Stimulated activated CD8-positive, alpha-beta memory T cell treated with anti-CD3 and anti-CD28 coated beads, Interleukin-15, amount 100 ng/mL, for 48 hours (primary cell): Measurements from ENCODE around the gene ELFN2.
"Not testable (repeated sequence)": the region's sequence is repeated elsewhere in the genome, so short reads cannot be mapped to it uniquely, and the experiment has no call there.

Experiments used
- DNase-seq, 2 donors: peaks; one replicate each; pipeline ENCODE4 v3.0.0-alpha.2; 2020; ENCODE audit warnings: low read depth in 2 of 2

ELFN2 gene

DNA sequence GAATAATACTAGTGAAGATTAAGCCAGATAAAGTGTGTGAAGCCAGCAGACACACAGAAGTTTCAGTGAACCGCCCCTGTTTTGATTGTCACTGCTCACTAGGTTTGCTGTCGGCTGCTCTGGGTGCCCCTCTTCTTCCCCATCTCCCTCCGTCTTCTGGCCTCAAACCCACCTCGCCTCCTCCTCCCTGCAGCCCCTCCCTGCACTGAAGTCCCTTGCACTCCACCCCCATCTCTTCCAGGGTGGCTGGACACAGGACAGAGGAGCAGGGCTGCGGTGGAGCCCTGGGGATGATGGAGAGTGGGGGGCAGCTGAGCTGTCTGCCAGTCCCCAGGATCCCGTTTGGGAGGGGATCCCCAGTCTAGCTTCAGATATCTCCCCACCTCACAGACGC is 91.5 kb downstream of the ELFN2 start:
- no peak for DNase-seq

DNA sequence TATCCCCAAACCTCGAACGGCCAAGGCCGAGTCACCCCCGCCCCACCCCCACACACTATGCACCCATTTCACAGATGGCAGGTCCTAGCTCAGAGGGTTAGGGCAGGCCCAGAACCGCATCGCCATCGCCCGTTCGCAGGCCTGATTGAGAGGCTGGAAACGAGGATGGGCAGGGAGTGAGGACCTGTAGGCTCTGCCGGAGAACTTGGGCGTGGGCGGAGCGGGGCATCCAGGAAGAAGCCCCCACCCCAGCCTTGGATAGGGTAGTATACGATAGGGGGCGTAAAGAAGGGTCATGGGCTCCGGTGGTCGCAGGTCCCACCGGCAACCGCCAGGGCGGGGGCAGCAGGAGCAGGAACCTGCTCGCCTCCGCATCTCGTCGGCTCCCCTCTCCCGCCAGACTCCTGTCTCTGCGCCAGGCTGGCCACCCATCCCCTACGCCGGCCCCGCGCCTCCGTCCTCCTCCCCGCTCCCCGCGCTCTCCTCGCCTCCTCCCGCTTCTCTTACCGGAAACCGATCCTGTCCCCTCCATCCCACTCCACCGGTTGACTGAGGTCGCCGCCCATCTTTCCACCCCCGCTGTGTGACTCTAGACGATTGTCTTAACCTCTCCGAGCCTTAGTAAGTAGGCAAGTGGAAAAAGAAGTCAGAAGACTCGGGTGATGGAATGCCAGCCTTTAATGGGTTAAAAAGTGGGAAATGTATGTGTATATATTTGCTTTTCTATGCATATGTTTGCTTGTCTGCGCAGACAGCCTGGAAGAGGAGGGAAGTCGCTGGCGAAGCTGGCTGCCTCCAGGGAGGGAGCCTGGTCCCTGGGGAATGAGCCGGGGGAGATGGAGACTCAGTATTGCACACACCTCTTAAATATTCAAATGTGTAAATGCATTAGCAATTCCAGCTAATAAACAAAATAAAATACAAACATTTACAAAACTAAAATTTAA is 92.1 kb downstream of the ELFN2 start:
- DNase-seq, result no peak

DNA sequence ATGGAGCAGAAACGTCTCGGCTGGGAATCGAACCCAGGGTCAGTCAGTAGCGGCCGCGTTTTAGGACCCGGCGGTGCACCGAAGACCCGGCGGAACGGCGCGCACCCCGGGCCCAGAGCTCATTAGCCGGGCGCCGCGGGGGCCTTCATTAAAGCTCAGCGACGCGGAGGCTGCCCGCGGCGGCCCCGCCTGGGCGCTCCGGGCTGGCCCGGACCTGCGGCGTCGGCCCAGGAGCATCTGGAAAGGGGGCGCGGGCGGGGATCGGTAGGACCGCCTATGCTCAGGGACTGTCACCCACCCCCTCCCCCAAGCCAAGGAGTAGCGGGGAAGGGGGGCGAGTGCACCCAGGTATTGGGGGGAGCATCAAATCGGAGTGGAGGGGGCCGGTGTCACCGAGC is 92.8 kb downstream of the ELFN2 start:
- no peak for DNase-seq

DNA sequence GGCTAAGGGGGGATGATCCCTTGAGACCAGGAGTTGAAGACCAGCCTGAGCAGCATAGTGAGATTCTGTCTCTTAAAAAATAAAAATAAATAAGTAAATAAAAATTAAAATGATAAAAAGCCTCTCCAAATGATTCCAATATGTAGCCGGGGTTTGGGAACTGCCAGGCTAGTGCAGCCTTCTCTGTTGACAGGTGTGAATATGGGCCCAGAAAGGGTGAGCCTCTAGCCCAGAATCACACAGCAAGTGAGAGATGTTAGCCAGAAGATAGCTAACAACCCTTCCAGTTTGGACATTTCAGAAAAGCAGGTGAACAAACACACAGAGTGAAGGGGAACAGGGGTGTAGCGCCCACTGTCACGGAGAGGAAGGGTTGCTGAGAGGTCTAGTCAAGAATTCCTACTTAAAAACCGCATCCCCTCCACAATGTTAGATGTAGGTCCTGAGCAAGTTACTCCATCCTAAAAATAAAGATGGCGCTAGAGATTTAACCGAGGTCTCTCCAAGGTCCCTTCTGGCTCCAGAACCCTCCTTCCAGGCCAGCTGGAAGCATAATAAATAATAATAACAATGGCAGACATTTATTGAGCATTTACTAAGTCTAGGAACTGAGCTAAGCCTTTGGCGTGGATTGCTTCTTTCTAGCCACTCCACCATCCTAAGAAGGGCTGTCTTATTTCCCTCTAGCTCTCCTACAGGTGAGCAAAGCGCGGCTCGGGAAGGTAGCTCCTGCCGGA is 93.4 kb downstream of the ELFN2 start:
- DNase-seq, result no peak

DNA sequence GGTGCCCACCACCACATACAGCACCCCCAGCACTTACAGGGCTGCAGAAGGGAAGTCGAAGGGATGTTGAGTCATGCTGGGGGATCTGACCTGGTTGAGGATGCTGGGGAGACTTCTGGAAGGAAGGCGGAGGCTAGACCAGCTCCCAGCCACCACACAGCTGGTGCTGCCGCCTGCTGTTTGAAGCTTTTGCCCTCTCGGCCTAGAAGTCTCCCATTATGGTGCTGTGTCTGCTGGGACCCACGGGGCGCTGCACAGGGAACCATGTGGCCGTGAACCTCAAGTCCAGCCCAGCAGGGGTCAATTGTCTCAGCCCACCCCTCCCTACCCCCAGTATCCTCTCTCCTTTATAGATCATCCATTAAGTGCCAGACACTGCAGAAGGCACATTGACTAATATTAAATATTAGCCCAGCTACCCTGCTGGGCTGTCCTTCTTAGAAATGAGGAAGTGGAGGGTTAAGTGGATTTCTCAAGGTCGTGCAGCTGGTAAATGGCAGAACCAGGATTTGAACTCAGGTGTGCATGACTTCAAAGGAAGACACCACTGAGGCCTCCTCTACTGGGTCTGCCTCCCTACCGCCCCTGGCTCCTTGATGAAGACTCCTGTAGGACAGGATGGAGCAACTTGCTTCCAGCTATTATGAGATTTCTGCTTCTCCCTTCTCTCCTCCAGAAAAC is 95.3 kb downstream of the ELFN2 start:
- DNase-seq, result no peak

DNA sequence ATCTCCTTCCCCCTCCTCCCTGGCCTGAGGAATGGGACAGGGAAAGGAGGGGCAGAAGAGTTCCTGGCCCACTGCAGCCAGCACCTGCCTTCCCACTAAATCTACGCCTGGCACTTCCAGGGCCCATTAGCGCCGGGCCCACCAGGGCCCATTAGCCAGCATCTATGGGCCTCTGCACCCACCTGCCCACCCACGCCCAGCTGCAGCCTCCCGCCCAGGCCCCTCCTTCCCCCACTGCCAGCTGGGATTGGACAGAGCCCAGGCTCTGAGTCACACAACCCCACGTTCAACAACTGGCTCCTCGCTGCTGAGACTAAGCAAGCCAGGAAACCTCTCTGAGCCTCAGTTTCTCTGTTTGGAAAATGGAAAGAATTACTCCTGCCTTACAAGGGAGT is 96.2 kb downstream of the ELFN2 start:
- DNase-seq, result no peak

DNA sequence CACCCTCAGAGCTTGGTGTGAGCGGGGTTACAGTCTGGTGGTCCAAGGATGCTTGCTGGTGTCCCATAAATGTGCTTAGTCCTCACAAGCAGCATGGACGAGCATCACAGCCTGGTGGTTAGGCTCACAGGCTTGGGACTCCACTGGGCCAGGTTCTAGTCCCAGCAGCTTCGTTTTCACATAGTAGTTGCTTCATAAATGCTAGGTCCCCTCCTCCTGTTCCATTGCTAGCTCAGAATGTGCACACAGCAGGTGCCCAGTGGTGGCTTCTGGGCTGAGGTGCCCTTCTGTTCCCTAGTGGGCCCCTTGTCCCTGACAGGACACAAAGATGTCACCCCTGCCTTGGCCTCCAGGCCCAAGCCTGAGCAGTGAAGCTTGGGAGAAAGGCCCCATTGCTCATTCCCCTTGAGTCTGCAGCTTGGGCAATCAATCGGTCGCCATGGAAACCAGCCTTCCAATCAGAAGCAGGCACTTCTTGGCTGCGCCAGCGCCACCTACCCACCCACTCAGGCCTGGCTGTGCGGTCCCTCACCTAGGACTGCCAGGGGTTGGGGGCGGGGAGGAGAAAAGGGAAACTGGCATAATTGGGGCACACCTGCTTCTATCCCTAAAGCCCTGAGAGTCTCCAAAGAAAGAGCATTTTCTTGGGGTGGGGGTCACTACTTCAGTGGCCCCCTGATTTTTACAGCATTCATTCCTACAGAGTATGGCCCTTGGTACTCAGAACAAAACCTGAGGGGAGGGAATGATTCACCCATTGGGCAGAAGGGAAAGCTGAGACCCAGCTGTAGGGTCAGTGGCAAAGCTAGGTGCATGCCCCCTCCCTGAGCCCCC is 96.9 kb downstream of the ELFN2 start:
- peak; percentile 24 to 54 for DNase-seq

DNA sequence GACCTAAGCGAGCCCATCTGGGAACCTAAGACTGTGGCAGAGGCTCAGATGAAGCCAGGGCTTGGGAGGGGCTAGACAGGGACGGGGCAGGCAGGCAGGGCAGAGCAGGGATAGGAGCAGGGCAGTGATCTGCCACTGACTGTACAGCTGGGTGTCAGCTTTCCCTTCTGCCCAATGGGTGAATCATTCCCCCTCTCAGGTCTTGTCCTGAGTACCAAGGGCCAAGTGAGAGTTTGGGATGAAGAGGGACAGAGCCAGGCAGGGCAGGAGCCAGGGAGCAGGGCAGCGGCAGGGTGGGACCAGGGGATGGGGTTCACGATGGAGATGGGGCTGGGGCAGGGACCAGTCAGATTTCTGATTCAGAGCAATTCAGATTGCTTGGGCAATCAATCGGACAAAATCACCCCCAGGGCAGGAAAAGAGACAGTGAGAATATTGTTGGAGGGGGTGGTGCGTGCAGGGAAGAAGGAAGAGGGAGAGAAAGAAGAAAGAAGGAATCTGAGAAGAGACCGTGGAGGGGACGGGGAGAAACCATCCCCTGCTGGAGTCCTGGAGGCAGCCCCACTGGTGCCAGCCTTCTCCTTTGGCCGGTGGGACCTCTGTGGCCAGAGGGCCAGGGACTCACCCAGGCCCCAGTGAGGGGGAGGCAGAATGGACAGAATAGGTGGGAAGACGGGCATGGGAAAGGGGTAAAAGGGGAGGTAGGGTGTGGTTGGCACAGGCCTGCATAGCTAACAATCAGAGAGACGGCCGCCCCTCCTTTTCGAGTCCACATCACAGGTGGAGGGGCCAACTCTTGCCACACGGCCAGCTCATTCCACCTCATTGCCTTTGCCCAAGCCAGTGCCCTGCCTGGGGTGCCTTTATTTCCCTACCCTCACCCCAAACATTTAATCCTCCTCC is 97.8 kb downstream of the ELFN2 start:
- no peak for DNase-seq

DNA sequence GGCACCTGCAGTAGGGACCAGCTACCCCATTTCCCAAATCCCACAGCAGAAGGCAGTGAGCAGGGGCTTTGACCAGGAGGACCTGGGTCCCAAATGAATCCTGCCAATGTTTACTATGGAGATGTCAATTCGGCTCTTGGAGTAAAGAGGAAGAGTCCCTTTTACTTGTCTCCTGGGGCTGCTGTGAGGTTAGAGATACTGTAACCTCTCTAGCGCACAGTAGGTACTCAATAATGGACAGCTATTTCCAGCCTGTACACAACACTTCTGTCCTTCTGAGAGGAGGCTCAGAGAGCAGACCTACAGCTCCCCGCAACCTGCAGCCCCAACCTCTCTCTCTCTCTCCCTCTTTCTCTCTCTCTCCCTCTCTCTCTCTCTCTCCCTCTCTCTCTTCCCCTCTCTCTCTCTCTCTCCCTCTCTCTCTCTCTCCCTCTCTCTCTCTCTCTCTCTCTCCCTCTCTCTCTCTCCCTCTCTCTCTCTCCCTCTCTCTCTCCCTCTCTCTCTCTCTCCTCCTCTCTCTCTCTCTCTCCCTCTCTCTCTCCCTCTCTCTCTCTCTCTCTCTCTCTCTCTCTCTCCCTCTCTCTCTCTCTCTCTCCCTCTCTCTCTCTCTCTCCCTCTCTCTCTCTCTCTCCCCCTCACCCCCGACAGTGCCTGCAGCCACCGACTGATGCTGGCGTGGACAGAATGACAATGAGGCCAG is 98.6 kb downstream of the ELFN2 start:
- DNase-seq, result not testable (repeated sequence)

DNA sequence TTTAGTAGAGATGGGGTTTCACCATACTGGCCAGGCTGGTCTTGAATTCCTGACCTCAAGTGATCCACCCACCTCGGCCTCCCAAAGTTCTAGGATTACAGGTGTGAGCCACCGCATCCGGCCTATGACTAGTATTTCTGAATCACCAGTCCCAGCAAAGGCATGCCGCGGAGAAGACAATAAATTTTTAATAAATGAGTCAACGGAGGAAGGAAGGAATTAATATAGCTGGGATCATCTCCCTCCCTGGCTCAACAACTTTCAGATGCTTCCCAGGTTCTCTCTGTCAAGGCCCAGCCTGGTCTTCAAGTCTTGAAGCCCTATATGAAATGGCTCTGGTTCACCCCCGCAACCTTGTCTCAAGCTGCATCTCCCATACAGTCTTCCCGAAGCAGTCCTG is 99.3 kb downstream of the ELFN2 start:
- no peak for DNase-seq

DNA sequence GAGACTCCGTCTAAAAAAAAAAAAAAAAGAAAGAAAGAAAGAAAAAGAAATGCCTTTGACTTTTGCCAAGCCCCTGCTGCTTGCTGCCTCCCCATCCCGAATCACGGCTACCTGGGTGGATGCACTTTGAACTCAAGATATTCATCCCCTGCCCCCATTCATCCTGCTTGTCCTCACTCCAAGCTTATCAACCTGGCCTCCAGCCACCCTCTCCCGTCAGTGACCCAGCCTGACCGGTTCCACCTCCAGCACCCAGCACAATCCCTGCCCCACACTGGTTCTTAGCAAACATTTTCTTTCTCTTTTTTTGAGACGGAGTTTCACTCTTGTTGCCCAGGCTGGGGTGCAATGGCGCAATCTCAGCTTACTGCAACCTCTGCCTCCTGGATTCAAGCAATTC is 100.6 kb downstream of the ELFN2 start:
- no peak for DNase-seq

DNA sequence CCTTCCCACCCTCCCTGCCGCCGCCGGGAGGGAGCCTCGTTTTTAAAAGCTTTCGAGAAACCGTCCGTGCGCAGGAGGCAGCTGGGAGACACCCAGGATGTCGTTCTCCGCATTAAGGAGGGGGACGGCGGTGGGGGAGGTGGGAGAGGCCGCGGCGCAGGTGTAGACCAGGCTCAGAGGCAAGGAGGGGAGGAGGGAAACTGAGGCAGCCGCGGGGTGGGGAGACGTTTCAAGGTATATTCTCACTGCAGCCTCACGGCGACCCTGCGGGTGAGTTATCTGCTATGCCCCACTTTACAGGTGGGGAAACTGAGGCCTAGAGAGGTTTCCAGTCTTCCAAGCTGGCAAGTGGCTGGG is 102.3 kb downstream of the ELFN2 start:
- DNase-seq, result no peak

DNA sequence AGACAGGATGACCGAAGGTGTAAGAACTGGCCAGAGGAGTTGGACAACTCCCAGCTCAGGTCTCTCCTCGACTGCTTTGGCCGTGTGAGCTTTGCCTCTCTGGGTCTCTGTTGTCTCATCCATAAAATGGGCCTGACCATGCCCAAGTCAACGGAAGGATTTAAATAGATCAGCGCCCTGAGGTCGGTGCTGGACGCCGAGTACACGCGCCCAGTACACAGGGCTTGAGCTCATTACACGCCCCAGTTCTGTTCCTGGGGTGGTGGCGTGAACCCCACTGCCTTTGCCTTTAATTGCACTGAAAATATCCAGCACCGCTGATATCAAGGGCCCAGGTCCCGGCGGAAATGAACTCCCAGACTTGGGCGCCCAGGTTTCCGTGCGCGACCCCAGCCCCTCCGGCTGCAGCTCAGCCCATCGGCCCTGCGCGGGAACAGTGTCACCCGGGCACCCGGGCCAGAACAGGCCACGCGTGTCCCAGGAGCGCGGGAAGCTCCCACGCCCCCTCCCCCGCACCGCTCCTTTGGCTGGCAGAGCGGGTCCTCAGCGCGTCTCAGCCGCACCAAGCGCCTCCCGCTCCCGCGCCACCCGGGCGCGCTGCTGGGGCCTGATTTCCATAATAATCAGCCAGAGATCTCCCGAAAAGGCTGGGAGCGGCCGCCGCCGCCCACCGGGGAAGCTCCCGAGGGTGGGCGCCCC is 102.8 kb downstream of the ELFN2 start:
- no peak for DNase-seq

DNA sequence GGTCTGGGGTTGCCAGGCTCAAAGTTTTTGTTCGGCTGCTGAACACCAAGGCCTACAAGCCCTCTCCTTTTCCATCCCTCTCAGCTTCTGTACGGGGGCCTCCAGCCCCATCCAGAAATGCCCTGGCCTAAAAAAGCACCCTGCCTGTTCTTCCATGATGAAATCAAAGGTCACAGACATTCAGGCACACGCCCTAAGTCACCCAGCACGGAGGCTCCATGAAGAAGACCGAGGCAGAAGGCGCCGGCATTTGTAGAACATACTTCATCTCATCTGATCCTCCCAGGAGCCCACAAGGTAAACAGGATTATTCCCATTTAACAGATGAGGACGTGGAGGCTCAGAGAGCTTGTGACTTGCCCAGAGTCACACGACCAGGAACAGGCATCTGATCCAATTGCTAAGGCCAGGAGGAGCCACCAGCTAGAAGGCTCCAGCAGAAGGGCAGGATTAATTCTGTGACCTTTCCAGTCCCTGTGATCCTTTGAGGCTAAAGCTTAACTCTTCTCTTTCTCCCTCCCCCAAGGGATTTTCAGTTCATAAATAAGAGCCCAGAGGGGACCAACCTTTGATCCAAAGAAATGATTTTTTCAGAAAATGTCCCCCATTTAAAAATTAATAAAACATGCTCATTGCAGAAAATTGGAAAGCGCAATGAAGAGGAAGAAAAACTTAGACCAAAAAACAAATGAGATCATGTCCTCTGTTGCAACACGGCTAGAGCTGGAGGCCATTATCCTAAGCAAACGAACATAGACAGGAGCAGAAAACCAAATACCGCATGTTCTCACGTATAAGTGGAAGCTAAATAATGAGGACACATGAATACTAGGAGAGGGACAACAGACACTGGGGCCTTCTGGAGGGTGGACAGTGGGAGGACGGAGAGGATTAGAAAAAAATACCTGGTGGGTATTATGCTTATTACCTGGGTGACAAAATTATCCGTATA is 106.3 kb downstream of the ELFN2 start:
- no peak for DNase-seq

DNA sequence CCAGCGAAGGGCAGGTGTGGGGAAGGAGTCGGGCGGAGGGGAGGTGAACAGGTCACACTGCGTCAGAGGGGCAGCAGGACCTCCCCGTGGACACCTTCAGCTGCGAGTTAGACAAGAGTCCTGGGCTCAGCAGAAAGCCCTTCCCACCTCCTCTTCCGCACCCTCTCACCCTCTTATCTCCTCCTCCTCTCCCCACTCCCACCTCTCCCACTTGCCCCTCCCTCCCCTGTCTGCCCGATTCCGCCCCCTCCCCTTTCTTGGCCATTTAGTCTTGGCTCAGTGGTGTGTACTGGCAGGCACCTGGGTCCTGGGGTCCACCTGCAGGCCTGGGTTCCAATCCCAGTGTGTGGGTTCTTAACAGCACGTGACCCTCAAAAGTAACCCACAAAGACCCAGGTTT is 107.8 kb downstream of the ELFN2 start:
- no peak for DNase-seq

DNA sequence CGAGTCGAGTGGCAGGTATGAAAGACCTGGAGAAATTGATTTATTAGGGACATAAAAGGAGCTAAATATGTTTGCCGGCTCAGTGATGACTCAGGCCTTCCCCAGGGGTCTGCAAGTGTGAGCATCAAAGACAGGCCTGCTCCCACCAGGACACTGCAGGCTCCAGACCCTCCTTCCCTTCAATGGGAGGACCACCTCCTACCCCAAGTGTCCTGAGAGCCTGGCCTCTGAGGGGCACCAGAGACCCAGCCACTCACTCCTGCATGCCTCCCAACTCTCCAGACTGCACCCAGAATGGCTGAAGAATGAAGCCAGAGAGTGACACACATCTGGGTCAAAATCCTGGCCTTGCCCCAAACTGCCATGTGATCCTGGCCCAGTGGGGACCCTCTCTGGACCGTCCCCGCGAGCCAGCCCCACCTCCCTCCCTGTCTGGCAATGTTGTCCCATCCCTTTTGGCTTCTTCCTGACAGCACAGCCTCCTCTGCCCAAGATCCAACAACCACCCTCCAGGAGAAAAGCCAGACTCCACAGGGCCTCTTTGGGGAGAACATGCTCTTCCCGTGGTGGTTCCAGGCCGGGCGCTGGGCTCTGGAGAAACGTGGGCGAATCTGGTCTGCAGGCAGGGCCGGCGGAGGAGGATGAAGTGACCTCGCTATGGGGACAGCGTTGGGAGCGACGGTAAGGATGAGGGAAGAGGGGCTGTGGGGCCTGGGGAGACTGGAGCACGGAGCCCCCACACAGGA is 108.7 kb downstream of the ELFN2 start:
- no peak for DNase-seq
